GM12865 (cell line): Measurements from ENCODE around the gene CCDC97.
"Not testable (repeated sequence)": the region's sequence is repeated elsewhere in the genome, so short reads cannot be mapped to it uniquely, and the experiment has no call there.

ENCODE experiments used
- DNase-seq: peaks from one replicate; pipeline ENCODE4 v3.0.0; 2010; ENCODE audit warnings: low read depth
- H3K4me3 ChIP-seq: 2 replicates; pipeline ENCODE4 v1.5.1; 2011; ENCODE audit warnings: mild to moderate bottlenecking, low read depth, low read length, control low read depth
- TF ChIP-seq, protein P1 (sequence below): IDR thresholded peaks from 2 replicates; pipeline ENCODE4 v1.5.1; 2011; ENCODE audit warnings: low read length, control low read depth, low read depth, inconsistent platforms; ENCODE audit not compliant: insufficient read depth; ENCODE audit errors: missing control alignments

CCDC97 gene

DNA sequence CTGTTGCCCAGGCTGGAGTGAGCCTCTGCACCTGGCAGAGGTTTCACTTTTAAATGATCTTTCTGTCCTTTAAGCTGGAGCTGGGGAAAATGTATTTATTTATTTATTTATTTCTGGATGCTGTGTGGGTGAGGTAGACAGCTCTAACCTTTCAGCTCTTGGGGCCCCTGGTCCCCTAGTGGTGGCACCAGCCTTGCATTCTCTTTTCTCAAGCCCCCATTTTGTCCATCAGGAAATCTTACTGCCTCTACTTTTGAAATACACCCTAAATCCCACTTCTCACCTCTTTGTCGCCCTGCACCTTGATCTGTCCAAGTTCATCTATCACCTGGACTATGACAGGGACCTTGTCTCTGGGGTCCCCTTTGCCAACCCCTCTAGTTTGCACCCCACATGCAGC lies 56.1 kb downstream of the CCDC97 start:
- DNase-seq: peak; percentile 63
- TF ChIP-seq, protein P1, sequence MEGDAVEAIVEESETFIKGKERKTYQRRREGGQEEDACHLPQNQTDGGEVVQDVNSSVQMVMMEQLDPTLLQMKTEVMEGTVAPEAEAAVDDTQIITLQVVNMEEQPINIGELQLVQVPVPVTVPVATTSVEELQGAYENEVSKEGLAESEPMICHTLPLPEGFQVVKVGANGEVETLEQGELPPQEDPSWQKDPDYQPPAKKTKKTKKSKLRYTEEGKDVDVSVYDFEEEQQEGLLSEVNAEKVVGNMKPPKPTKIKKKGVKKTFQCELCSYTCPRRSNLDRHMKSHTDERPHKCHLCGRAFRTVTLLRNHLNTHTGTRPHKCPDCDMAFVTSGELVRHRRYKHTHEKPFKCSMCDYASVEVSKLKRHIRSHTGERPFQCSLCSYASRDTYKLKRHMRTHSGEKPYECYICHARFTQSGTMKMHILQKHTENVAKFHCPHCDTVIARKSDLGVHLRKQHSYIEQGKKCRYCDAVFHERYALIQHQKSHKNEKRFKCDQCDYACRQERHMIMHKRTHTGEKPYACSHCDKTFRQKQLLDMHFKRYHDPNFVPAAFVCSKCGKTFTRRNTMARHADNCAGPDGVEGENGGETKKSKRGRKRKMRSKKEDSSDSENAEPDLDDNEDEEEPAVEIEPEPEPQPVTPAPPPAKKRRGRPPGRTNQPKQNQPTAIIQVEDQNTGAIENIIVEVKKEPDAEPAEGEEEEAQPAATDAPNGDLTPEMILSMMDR: peak; percentile 44
- H3K4me3 ChIP-seq: no peak overlapping the region

DNA sequence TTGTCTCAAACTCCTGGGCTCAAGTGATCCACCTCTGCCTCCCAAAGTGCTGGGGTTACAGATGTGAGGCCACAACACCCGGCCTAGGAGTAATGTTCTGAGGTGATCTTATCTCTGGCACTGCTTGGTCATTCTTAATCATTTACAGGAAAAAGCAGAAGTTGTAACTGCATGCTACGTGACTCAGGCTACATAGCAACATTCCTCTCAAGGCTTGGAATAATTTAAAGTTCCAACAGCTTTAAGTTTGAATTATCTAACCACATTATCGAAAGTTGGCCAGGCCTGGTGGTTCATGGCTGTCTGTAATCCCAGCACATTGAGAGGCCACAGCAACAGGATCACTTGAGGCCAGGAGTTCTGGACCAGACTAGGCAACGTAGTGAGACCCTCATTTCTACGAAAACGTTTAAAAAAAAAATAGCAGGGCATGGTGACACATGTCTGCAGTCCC lies 57.9 kb downstream of the CCDC97 start:
- H3K4me3 ChIP-seq: no peak overlapping the region
- no peak for DNase-seq
- TF ChIP-seq, protein P1: no peak

DNA sequence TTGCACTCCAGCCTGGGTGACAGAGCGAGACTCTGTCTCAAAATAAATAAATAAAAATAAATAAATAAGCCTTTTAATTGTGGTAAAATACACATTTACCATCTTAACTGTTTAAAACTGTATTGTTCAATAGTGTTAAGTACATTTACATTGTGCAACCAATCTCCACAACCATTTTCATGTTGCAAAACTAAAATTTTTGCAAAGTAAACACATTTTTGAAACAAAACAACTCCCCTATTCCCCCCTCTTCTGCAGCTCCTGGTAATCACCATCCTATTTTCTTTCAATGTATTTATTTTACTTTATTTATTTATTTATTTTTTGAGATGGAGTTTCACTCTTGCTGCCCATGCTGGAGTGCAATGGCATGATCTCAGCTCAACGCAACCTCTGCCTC lies 59.8 kb downstream of the CCDC97 start:
- TF ChIP-seq, protein P1: no peak
- no peak overlapping the region for H3K4me3 ChIP-seq

DNA sequence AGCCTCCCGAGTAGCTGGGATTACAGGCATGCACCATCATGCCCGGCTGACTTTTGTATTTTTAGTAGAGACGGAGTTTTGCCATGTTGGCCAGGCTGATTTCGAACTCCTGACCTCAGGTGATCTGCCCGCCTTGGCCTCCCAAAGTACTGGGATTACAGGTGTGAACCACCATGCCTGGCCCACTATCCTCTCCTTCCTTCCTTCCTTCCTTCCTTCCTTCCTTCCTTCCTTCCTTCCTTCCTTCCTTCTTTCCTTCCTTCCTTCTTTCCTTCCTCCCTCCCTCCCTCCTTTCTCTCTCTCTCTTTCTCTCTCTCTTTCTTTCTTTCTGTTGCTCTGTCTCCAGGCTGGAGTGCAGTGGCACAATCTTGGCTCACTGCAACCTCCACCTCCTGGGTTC lies 61.1 kb downstream of the CCDC97 start:
- DNase-seq, H3K4me3 ChIP-seq: not testable (repeated sequence)

More for the DNA sequence above, 59.8 kb downstream of the CCDC97 start:
- no peak for DNase-seq

DNA sequence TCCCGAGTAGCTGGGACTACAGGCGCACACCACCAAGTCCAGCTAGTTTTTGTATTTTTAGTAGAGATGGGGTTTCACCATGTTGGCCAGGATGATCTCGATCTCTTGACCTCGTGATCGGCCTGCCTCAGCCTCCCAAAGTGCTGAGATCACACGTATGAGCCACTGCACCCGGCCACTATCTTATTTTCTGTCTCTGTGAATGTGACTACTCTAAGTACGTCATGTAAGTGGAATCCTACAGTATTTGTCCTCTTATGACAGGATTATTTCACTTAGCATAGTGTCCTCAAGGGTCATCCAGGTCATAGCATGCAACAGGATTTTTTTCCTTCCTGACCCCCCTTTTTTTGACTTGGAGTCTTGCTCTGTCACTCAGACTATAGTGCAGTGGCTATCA lies 61.6 kb downstream of the CCDC97 start:
- TF ChIP-seq, protein P1: no peak
- no peak for DNase-seq
- no peak overlapping the region for H3K4me3 ChIP-seq

DNA sequence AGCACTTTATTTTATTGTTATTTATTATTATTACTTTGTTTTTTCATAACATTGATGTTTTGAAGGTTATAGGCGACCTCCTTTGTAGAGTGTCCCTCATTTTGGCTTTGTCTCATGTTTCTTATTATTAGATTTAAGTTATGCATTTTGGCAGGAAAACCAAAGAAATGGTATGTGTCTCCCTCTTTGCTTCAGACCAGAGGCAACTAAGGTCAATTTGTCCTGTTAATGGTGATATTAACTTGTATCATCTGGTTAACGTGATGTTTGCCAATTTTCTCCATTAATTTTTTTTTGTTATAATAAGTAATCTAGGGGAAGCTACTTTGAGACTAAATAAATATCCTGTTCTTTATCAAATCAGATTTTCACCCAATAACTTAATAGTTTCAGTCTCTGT lies 62.5 kb downstream of the CCDC97 start:
- H3K4me3 ChIP-seq: no peak overlapping the region
- TF ChIP-seq, protein P1: no peak

DNA sequence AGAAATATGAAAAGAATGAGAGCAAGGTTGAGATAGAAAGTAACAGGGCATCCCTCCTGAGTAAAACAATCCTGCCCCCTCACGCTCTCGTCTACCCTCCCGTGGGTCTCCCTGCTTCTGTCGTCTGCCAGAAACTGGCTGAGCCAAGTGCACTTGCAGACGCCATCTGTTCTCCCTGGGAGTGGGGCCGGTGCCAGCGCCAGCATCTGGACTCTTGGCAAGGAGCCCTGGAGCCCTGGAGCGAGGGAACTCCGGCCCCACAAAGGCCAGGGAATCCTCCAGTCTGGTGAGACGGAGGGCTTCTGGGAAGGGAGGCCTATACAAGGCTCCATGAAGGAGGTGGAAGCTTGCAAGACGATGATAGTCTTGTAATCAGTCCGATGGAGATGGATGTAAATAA lies 64.0 kb downstream of the CCDC97 start:
- H3K4me3 ChIP-seq: no peak overlapping the region
- no peak for DNase-seq
- TF ChIP-seq, protein P1: no peak

More for the DNA sequence above, 62.5 kb downstream of the CCDC97 start:
- DNase-seq: no peak
